H9 (cell line): ENCODE results near the gene PTK6. TPM values are rescaled to one million over a fixed set of nuclear protein-coding genes. Genes with fewer than 3 reads are reported as not detected.

Source experiments
- DNase-seq: peaks from one replicate; pipeline ENCODE4 v3.0.0-alpha.2; 2017
- H2AFZ ChIP-seq: one replicate; pipeline ENCODE4 v1.6.1; 2013; ENCODE audit warnings: mild to moderate bottlenecking, low read length, control low read depth, moderate library complexity
- H2AK5ac ChIP-seq: 2 replicates; pipeline ENCODE4 v1.6.1; 2013; ENCODE audit warnings: low read length, control low read depth, mixed read lengths; ENCODE audit not compliant: insufficient read length
- H2BK120ac ChIP-seq: one replicate; pipeline ENCODE4 v1.6.1; 2013; ENCODE audit warnings: low read depth, mild to moderate bottlenecking, low read length, control low read depth, inconsistent platforms; ENCODE audit not compliant: poor library complexity, severe bottlenecking
- H2BK12ac ChIP-seq: 2 replicates; pipeline ENCODE4 v1.6.1; 2013; ENCODE audit warnings: low read length, control low read depth, mixed read lengths, low read depth; ENCODE audit not compliant: insufficient read length
- H2BK15ac ChIP-seq: 2 replicates; pipeline ENCODE4 v1.6.1; 2013; ENCODE audit warnings: low read depth, low read length, control low read depth
- H2BK20ac ChIP-seq: one replicate; pipeline ENCODE4 v1.6.1; 2013; ENCODE audit warnings: low read depth, mild to moderate bottlenecking, low read length, control low read depth, inconsistent platforms; ENCODE audit not compliant: poor library complexity, severe bottlenecking
- H2BK5ac ChIP-seq: 2 replicates; pipeline ENCODE4 v1.6.1; 2013; ENCODE audit warnings: low read length, control low read depth, mixed read lengths; ENCODE audit not compliant: insufficient read length
- H3K14ac ChIP-seq: 2 replicates; pipeline ENCODE4 v1.6.1; 2013; ENCODE audit warnings: low read length, control low read depth; ENCODE audit not compliant: insufficient read depth
- H3K18ac ChIP-seq: 2 replicates; pipeline ENCODE4 v1.6.1; 2013; ENCODE audit warnings: low read depth, mild to moderate bottlenecking, mixed read lengths, low read length, control low read depth; ENCODE audit not compliant: insufficient read length
- H3K23ac ChIP-seq: 2 replicates; pipeline ENCODE4 v1.6.1; 2013; ENCODE audit warnings: low read length, control low read depth, mixed read lengths, low read depth; ENCODE audit not compliant: insufficient read length
- H3K23me2 ChIP-seq: 2 replicates; pipeline ENCODE4 v1.6.1; 2013; ENCODE audit warnings: low read depth, mild to moderate bottlenecking, mixed read lengths, low read length, control low read depth; ENCODE audit not compliant: insufficient read length, poor library complexity, severe bottlenecking
- H3K27ac ChIP-seq: 2 replicates; pipeline ENCODE4 v1.5.1; 2013; ENCODE audit warnings: low read length, control low read depth, mixed read lengths, low read depth; ENCODE audit not compliant: insufficient read length
- H3K27me3 ChIP-seq: 2 replicates; pipeline ENCODE4 v1.6.1; 2013; ENCODE audit warnings: low read length, control low read depth, inconsistent platforms; ENCODE audit not compliant: insufficient read depth
- H3K4ac ChIP-seq: 2 replicates; pipeline ENCODE4 v1.6.1; 2013; ENCODE audit warnings: low read depth, mild to moderate bottlenecking, control low read depth, inconsistent platforms, low read length, moderate library complexity
- H3K4me1 ChIP-seq: 2 replicates; pipeline ENCODE4 v1.6.1; 2013; ENCODE audit warnings: low read length, control low read depth, inconsistent platforms; ENCODE audit not compliant: insufficient read depth
- H3K4me2 ChIP-seq: 2 replicates; pipeline ENCODE4 v1.6.1; 2013; ENCODE audit warnings: low read length, control low read depth, mixed read lengths; ENCODE audit not compliant: insufficient read length, insufficient read depth
- H3K56ac ChIP-seq: 2 replicates; pipeline ENCODE4 v1.6.1; 2013; ENCODE audit warnings: low read depth, mild to moderate bottlenecking, mixed read lengths, low read length, control low read depth; ENCODE audit not compliant: insufficient read length
- H3K79me1 ChIP-seq: 2 replicates; pipeline ENCODE4 v1.6.1; 2013; ENCODE audit warnings: low read depth, mild to moderate bottlenecking, moderate library complexity, low read length, control low read depth, inconsistent platforms; ENCODE audit not compliant: insufficient read depth, poor library complexity, severe bottlenecking
- H3K79me2 ChIP-seq: 2 replicates; pipeline ENCODE4 v1.6.1; 2013; ENCODE audit warnings: low read length, control low read depth, inconsistent platforms; ENCODE audit not compliant: insufficient read depth
- H3K9ac ChIP-seq: 2 replicates; pipeline ENCODE4 v1.6.1; 2013; ENCODE audit warnings: low read length, control low read depth, mixed read lengths; ENCODE audit not compliant: insufficient read length; ENCODE audit errors: extremely low read depth
- H3K9me3 ChIP-seq: one replicate; pipeline ENCODE4 v1.6.1; 2013; ENCODE audit warnings: low read depth, low read length, inconsistent platforms; ENCODE audit not compliant: control insufficient read depth
- H3T11ph ChIP-seq: one replicate; pipeline ENCODE4 v1.6.1; 2013; ENCODE audit warnings: mild to moderate bottlenecking, low read length, control low read depth, inconsistent platforms
- H4K20me1 ChIP-seq: one replicate; pipeline ENCODE4 v1.6.1; 2013; ENCODE audit not compliant: control insufficient read depth, insufficient read length, insufficient read depth
- H4K5ac ChIP-seq: 2 replicates; pipeline ENCODE4 v1.6.1; 2013; ENCODE audit warnings: low read depth, mild to moderate bottlenecking, mixed read lengths, low read length, control low read depth; ENCODE audit not compliant: insufficient read length
- H4K8ac ChIP-seq: replicated peaks from 2 replicates; pipeline ENCODE4 v1.6.1; 2013; ENCODE audit warnings: low read length, control low read depth, mixed read lengths, low read depth; ENCODE audit not compliant: insufficient read length
- H4K91ac ChIP-seq: 2 replicates; pipeline ENCODE4 v1.6.1; 2013; ENCODE audit warnings: low read depth, mild to moderate bottlenecking, moderate library complexity, mixed read lengths, low read length, control low read depth; ENCODE audit not compliant: insufficient read length
- H3K27ac Mint-ChIP-seq, 3 experiments: 2 replicates in 2 of 3; 3 replicates in 1 of 3; pipeline ENCODE4 v1.8.0; 2020 to 2021; ENCODE audit warnings: mixed read lengths in 3 of 3, mild to moderate bottlenecking in 1 of 3, moderate library complexity in 1 of 3
- H3K27me3 Mint-ChIP-seq: 2 replicates; pipeline ENCODE4 v1.8.0; 2021; ENCODE audit warnings: low read depth, mild to moderate bottlenecking, moderate library complexity, mixed read lengths
- H3K36me3 Mint-ChIP-seq, 3 experiments: 2 replicates in 2 of 3; 3 replicates in 1 of 3; pipeline ENCODE4 v1.8.0; 2020 to 2021; ENCODE audit warnings: low read depth in 3 of 3, mixed read lengths in 3 of 3; ENCODE audit not compliant: insufficient read depth in 1 of 3
- H3K4me1 Mint-ChIP-seq, 2 experiments: 2 replicates each; pipeline ENCODE4 v1.8.0; 2020; ENCODE audit warnings: mixed read lengths in 2 of 2
- H3K4me3 Mint-ChIP-seq, 2 experiments: 2 replicates in 1 of 2; 3 replicates in 1 of 2; pipeline ENCODE4 v1.8.0; 2020 to 2021; ENCODE audit warnings: mild to moderate bottlenecking in 2 of 2, mixed read lengths in 2 of 2, moderate library complexity in 1 of 2
- H3K9me3 Mint-ChIP-seq, 2 experiments: 2 replicates in 1 of 2; 3 replicates in 1 of 2; pipeline ENCODE4 v1.8.0; 2020; ENCODE audit warnings: mild to moderate bottlenecking in 2 of 2, mixed read lengths in 2 of 2, moderate library complexity in 1 of 2
- WGBS: extraction: QIAGEN DNeasy Blood & Tissue Kit; methylation state at CpG from one replicate; pipeline ENCODE4 v1.1.7; 2013; ENCODE audit warnings: missing lambda C conversion rate, low lambda C conversion rate, mixed read lengths; ENCODE audit not compliant: insufficient read length; ENCODE audit errors: extremely low coverage; 5-methylcytosine and 5-hydroxymethylcytosine counted together
- total RNA-seq: library from RNA; stranded (reverse); gene quantifications from 2 replicates; pipeline ENCODE4 v1.2.1, GENCODE V29; 2021
- TF ChIP-seq, protein P1 (sequence below): fragments of 200-600 bp; sonication (generic); conservative IDR thresholded peaks from 3 replicates; pipeline ENCODE4 v1.8.0; 2021; ENCODE audit warnings: antibody characterized with exemption, mild to moderate bottlenecking

The PTK6 gene
- total RNA-seq, 1 experiment from 2014 or later = 0.46 TPM

DNA sequence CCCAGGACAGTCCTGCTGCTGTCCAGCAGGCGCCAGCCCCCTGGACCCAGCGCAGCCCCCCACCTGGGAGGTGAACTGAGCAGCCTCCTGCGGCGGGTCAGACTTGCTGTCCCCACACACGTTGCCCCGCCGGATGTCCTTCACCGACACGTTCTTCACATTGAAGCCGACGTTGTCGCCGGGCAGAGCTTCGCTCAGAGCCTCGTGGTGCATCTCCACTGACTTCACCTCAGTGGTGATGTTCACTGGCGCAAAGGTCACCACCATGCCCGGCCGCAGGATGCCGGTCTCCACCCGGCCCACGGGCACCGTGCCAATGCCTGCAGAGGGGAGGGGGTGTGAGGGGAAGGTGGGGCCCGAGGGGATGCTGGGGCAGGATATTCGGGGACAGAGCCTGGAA is 46.8 kb downstream of the PTK6 start:
- H3K18ac ChIP-seq = no peak overlapping the region
- TF ChIP-seq, protein P1, sequence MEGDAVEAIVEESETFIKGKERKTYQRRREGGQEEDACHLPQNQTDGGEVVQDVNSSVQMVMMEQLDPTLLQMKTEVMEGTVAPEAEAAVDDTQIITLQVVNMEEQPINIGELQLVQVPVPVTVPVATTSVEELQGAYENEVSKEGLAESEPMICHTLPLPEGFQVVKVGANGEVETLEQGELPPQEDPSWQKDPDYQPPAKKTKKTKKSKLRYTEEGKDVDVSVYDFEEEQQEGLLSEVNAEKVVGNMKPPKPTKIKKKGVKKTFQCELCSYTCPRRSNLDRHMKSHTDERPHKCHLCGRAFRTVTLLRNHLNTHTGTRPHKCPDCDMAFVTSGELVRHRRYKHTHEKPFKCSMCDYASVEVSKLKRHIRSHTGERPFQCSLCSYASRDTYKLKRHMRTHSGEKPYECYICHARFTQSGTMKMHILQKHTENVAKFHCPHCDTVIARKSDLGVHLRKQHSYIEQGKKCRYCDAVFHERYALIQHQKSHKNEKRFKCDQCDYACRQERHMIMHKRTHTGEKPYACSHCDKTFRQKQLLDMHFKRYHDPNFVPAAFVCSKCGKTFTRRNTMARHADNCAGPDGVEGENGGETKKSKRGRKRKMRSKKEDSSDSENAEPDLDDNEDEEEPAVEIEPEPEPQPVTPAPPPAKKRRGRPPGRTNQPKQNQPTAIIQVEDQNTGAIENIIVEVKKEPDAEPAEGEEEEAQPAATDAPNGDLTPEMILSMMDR = no peak
- H4K20me1 ChIP-seq = no peaks in the 10 kb centered on the region
- H4K91ac ChIP-seq = no peak overlapping the region
- H3K4me2 ChIP-seq = no peak overlapping the region
- no peak overlapping the region for H3K27ac Mint-ChIP-seq
- H2BK5ac ChIP-seq = no peak overlapping the region
- H3T11ph ChIP-seq = no peak overlapping the region
- H3K4ac ChIP-seq = no peak overlapping the region
- H4K5ac ChIP-seq = no peak overlapping the region
- no peak overlapping the region for H3K27ac ChIP-seq
- H3K14ac ChIP-seq = no peak overlapping the region
- no peak overlapping the region for H3K23ac ChIP-seq
- H3K9me3 Mint-ChIP-seq = peaks cover 3 to 15% of the 10 kb centered on the region in 2 experiments; a peak in 4 of 5 replicates
- H3K27me3 Mint-ChIP-seq = peaks cover 46% of the 10 kb centered on the region
- H3K79me1 ChIP-seq = no peaks in the 10 kb centered on the region
- no peak overlapping the region for H4K8ac ChIP-seq
- no peaks in the 10 kb centered on the region for H3K9me3 ChIP-seq
- no peaks in the 10 kb centered on the region for H3K23me2 ChIP-seq
- no peak overlapping the region for H2BK15ac ChIP-seq
- no peaks in the 10 kb centered on the region; the same call in 1 of the 2 replicates for H3K27me3 ChIP-seq
- H3K4me1 Mint-ChIP-seq = peaks cover 0 to 3% of the 10 kb centered on the region in 2 experiments; a peak in 2 of 4 replicates
- no CpG with 5 or more reads among the region's 24 CpGs for WGBS
- H2BK12ac ChIP-seq = no peak overlapping the region
- peak; percentile 20 for DNase-seq
- peaks cover 15 to 24% (median 17%) of the 10 kb centered on the region in 3 experiments for H3K36me3 Mint-ChIP-seq
- H2AFZ ChIP-seq = no peak overlapping the region
- H3K9ac ChIP-seq = no peak overlapping the region
- no peak overlapping the region for H3K56ac ChIP-seq
- H2BK20ac ChIP-seq = no peak overlapping the region
- no peak overlapping the region for H2BK120ac ChIP-seq
- no peaks in the 10 kb centered on the region for H3K79me2 ChIP-seq
- H3K4me1 ChIP-seq = no peaks in the 10 kb centered on the region
- H3K4me3 Mint-ChIP-seq = no peak overlapping the region
- H2AK5ac ChIP-seq = no peak overlapping the region
